IMR-90 (cell line): Measurements from ENCODE around the gene TOMM40. TPM values are rescaled to one million over a fixed set of nuclear protein-coding genes. Genes with fewer than 3 reads are reported as not detected.

Source experiments
- ATAC-seq: fragments of 200-7000 bp; cut with Tn5 transposase; 2 replicates; pipeline ENCODE4 v1.9.1; 2020; ENCODE audit warnings: low read depth, mild to moderate bottlenecking, moderate library complexity
- BruUV-seq: library from RNA; stranded (reverse); fragments of 400-500 nt; replicated peaks from 2 replicates; lab custom pipeline; 2021; lab: Mats Ljungman, UMichigan
- CTCF ChIA-PET: fragments of 300-600 bp; formaldehyde crosslinking; extraction: SDS; loops from one replicate; lab custom pipeline; 2021; ENCODE audit warnings: antibody characterized with exemption; lab: Yijun Ruan, JAX
- POLR2A ChIA-PET: fragments of 300-600 bp; sonication (Branson Sonifier 250); formaldehyde crosslinking; loops from one replicate; lab custom pipeline; 2022; ENCODE audit warnings: antibody characterized with exemption; ENCODE audit not compliant: unreplicated experiment; lab: Charles Lee
- DNase-seq: peaks from one replicate; pipeline ENCODE4 v3.0.0; 2013
- H2AFZ ChIP-seq: replicated peaks from 2 replicates; pipeline ENCODE3; 2013; ENCODE audit warnings: low read length, mild to moderate bottlenecking; ENCODE audit not compliant: poor library complexity
- H2AK5ac ChIP-seq: 2 replicates; pipeline ENCODE4 v1.6.1; 2013; ENCODE audit warnings: low read depth, low read length, inconsistent platforms
- H2AK9ac ChIP-seq: replicated peaks from 2 replicates; pipeline ENCODE3; 2013; ENCODE audit warnings: mild to moderate bottlenecking, low read depth, low read length, moderate library complexity; ENCODE audit not compliant: poor library complexity
- H2BK120ac ChIP-seq: 2 replicates; pipeline ENCODE4 v1.6.1; 2013; ENCODE audit warnings: low read depth, low read length, inconsistent platforms
- H2BK15ac ChIP-seq: 3 replicates; pipeline ENCODE4 v1.6.1; 2013; ENCODE audit warnings: low read depth, low read length, inconsistent platforms
- H2BK20ac ChIP-seq: 2 replicates; pipeline ENCODE4 v1.6.1; 2013; ENCODE audit warnings: low read depth, mild to moderate bottlenecking, inconsistent platforms, low read length, moderate library complexity
- H2BK5ac ChIP-seq: 2 replicates; pipeline ENCODE4 v1.6.1; 2013; ENCODE audit warnings: mild to moderate bottlenecking, low read depth, low read length, inconsistent platforms; ENCODE audit not compliant: poor library complexity, severe bottlenecking
- H3K14ac ChIP-seq: replicated peaks from 2 replicates; pipeline ENCODE4 v1.6.1; 2013; ENCODE audit warnings: low read depth, low read length, inconsistent platforms
- H3K18ac ChIP-seq: 2 replicates; pipeline ENCODE4 v1.6.1; 2013; ENCODE audit warnings: low read depth, low read length, control low read depth
- H3K23ac ChIP-seq: 2 replicates; pipeline ENCODE4 v1.6.1; 2013; ENCODE audit warnings: low read depth, low read length, inconsistent platforms
- H3K27ac ChIP-seq: 2 replicates; pipeline ENCODE4 v1.5.1; 2013; ENCODE audit warnings: mild to moderate bottlenecking, control low read depth, low read length; ENCODE audit not compliant: insufficient read depth
- H3K27me3 ChIP-seq: 2 replicates; pipeline ENCODE4 v1.6.1; 2013; ENCODE audit warnings: low read length; ENCODE audit not compliant: control insufficient read depth, insufficient read depth
- H3K36me3 ChIP-seq: 2 replicates; pipeline ENCODE4 v1.6.1; 2013; ENCODE audit warnings: low read length, mixed read lengths; ENCODE audit not compliant: control insufficient read depth, insufficient read depth
- H3K4ac ChIP-seq: 2 replicates; pipeline ENCODE4 v1.6.1; 2013; ENCODE audit warnings: low read depth, low read length, inconsistent platforms
- H3K4me1 ChIP-seq: 2 replicates; pipeline ENCODE4 v1.6.1; 2013; ENCODE audit warnings: low read length, mixed read lengths; ENCODE audit not compliant: control insufficient read depth, insufficient read depth
- H3K4me2 ChIP-seq: 2 replicates; pipeline ENCODE4 v1.6.1; 2013; ENCODE audit warnings: low read depth, mild to moderate bottlenecking, control low read depth, low read length, moderate library complexity
- H3K4me3 ChIP-seq: 2 replicates; pipeline ENCODE4 v1.5.1; 2013; ENCODE audit warnings: low read depth, mild to moderate bottlenecking, control low read depth, low read length, moderate library complexity; ENCODE audit not compliant: insufficient read depth
- H3K56ac ChIP-seq: 2 replicates; pipeline ENCODE4 v1.6.1; 2013; ENCODE audit warnings: low read length, inconsistent platforms; ENCODE audit not compliant: insufficient read depth; ENCODE audit errors: extremely low read depth
- H3K79me1 ChIP-seq, 2 experiments: 2 replicates each; pipeline ENCODE4 v1.6.1; 2013; ENCODE audit warnings: low read length in 2 of 2, inconsistent platforms in 1 of 2, low read depth in 1 of 2
- H3K9ac ChIP-seq: 2 replicates; pipeline ENCODE4 v1.6.1; 2013; ENCODE audit warnings: low read depth, low read length, control low read depth
- H3K9me1 ChIP-seq: 2 replicates; pipeline ENCODE4 v1.6.1; 2013; ENCODE audit warnings: low read length, inconsistent platforms; ENCODE audit not compliant: insufficient read depth
- H3K9me3 ChIP-seq: 2 replicates; pipeline ENCODE4 v1.6.1; 2013; ENCODE audit warnings: low read length; ENCODE audit not compliant: control insufficient read depth, insufficient read depth
- H4K20me1 ChIP-seq: 2 replicates; pipeline ENCODE4 v1.6.1; 2013; ENCODE audit warnings: low read length, inconsistent platforms; ENCODE audit not compliant: insufficient read depth
- H4K5ac ChIP-seq: 2 replicates; pipeline ENCODE4 v1.6.1; 2013; ENCODE audit warnings: mild to moderate bottlenecking, low read depth, low read length, control low read depth
- H4K8ac ChIP-seq, 2 experiments: 2 replicates each; pipeline ENCODE4 v1.6.1; 2013; ENCODE audit warnings: low read depth in 2 of 2, low read length in 2 of 2, control low read depth in 1 of 2, inconsistent platforms in 1 of 2
- H4K91ac ChIP-seq: 2 replicates; pipeline ENCODE4 v1.6.1; 2013; ENCODE audit warnings: low read depth, low read length, inconsistent platforms; ENCODE audit not compliant: insufficient read depth
- BHLHE40 ChIP-seq: fragments of 150-350 bp; IDR thresholded peaks from 2 replicates; pipeline ENCODE4 v1.6.1; 2016; ENCODE audit warnings: mild to moderate bottlenecking, low read depth, low read length
- CEBPB ChIP-seq: IDR thresholded peaks from 2 replicates; pipeline ENCODE4 v1.6.1; 2012; ENCODE audit warnings: low read depth, low read length, improper control_type of control experiment
- CHD1 ChIP-seq: IDR thresholded peaks from 2 replicates; pipeline ENCODE4 v1.6.1; 2012; ENCODE audit warnings: low read depth, low read length, improper control_type of control experiment
- MAZ ChIP-seq: IDR thresholded peaks from 2 replicates; pipeline ENCODE4 v1.6.1; 2012; ENCODE audit warnings: low read depth, mild to moderate bottlenecking, low read length, improper control_type of control experiment, moderate library complexity, borderline replicate concordance
- NFE2L2 ChIP-seq: fragments of 150-350 bp; IDR thresholded peaks from 2 replicates; pipeline ENCODE4 v1.6.1; 2016; ENCODE audit warnings: low read depth, mild to moderate bottlenecking, low read length
- POLR2A ChIP-seq: IDR thresholded peaks from 2 replicates; pipeline ENCODE4 v1.6.1; 2012; ENCODE audit warnings: mild to moderate bottlenecking, low read depth, low read length
- RCOR1 ChIP-seq: IDR thresholded peaks from 2 replicates; pipeline ENCODE4 v1.6.1; 2012; ENCODE audit warnings: mild to moderate bottlenecking, low read length, improper control_type of control experiment; ENCODE audit not compliant: insufficient replicate concordance
- SMC3 ChIP-seq: fragments of 150-350 bp; IDR thresholded peaks from 2 replicates; pipeline ENCODE4 v1.6.1; 2016; ENCODE audit warnings: low read depth, mild to moderate bottlenecking, antibody characterized with exemption, low read length, moderate library complexity
- WGBS, 2 experiments: methylation state at CpG; one replicate each; pipeline versions ENCODE4 v1.1.5 to v1.1.7; 2013; ENCODE audit warnings: missing lambda C conversion rate in 2 of 2; ENCODE audit not compliant: insufficient read length in 1 of 2; ENCODE audit errors: extremely low coverage in 2 of 2; 5-methylcytosine and 5-hydroxymethylcytosine counted together
- dilution Hi-C: fragments of 300-500 bp; cut with HindIII; formaldehyde crosslinking; loops from one replicate; pipeline ENCODE4 v1.14.3; 2018; ENCODE audit warnings: low sequenced_read_pairs; ENCODE audit not compliant: unreplicated experiment
- in situ Hi-C: fragments of 300-500 bp; cut with MboI; formaldehyde crosslinking; loops from 3 replicates; pipeline ENCODE4 v1.14.3; 2019; ENCODE audit warnings: low sequenced_read_pairs, inconsistent platforms, mixed read lengths
- intact Hi-C: fragments of 100-400 bp; cut with micrococcal nuclease; formaldehyde crosslinking; loops from 2 replicates; pipeline ENCODE4 v1.10.0; 2022
- polyA plus RNA-seq, 3 experiments: library from polyadenylated mRNA; depleted of rRNA; stranded (reverse); fragments of >200 nt; gene quantifications; 2 replicates each; pipeline ENCODE4 v1.2.3, GENCODE V29; 2012; ENCODE audit warnings: low replicate concordance in 1 of 3
- total RNA-seq: library from RNA; depleted of rRNA; stranded (reverse); fragments of >200 nt; gene quantifications from 2 replicates; pipeline ENCODE4 v1.2.3, GENCODE V29; 2012
- TF ChIP-seq, protein P1 (sequence below): fragments of 150-350 bp; IDR thresholded peaks from 2 replicates; pipeline ENCODE4 v1.6.1; 2017; ENCODE audit warnings: mild to moderate bottlenecking, antibody characterized with exemption, low read length, low read depth

Gene TOMM40
- total and polyA plus RNA-seq, 2 of the 4 experiments (the other 2 are of a cell fraction): 54.8 to 62.6 TPM

- in situ Hi-C loops: no loop called here
- DNase-seq: no peak
- peaks cover 3% of the 10 kb centered on the region; the same call in 1 of the 2 replicates for H3K36me3 ChIP-seq
Measured at GRCh38 chr19:44846455-44847143, 44.5 kb upstream of the TOMM40 start.

More at GRCh38 chr19:44846455-44847143, 44.5 kb upstream of the TOMM40 start:
- intact Hi-C loops (loop anchor here (2.0 to 5.0 kb wide), 2 partner anchors 44 to 274 kb away; partner anchors contain the start of gene TOMM40), dilution Hi-C loops (no loop called here)
- H3K9ac ChIP-seq: peak overlapping the region; percentile 100
- peak overlapping the region; percentile 93 for H3K56ac ChIP-seq
- peak overlapping the region; percentile 43; the same call in 1 of the 2 replicates for H4K5ac ChIP-seq
- peak overlapping the region; percentile 98 for H3K14ac ChIP-seq
- H2AK9ac ChIP-seq: peak overlapping the region; percentile 67
- H3K9me3 ChIP-seq: no peaks in the 10 kb centered on the region
- H2BK15ac ChIP-seq: 0 out of 3 replicates have a peak overlapping the region, but pooled peaks have one; percentile 63
- H3K4me3 ChIP-seq: peak overlapping the region; percentile 97
- no peak; the same call in 1 of the 2 replicates for ATAC-seq
- H3K18ac ChIP-seq: peak overlapping the region; percentile 82
- peak overlapping the region; percentile 72; the same call in 1 of the 2 replicates for H2BK120ac ChIP-seq
- peaks cover 0 to 47% of the 10 kb centered on the region in 2 experiments; a peak in 2 of 4 replicates for H3K79me1 ChIP-seq
- H3K27me3 ChIP-seq: no peaks in the 10 kb centered on the region
- H3K4me2 ChIP-seq: peak overlapping the region; percentile 77
- H3K23ac ChIP-seq: peak overlapping the region; percentile 97
- WGBS, 2 experiments: 0% methylated on average over 16 of the region's 51 CpGs; no CpG with 5 or more reads in 1 of the 2 experiments
- peaks cover 6% of the 10 kb centered on the region for H3K9me1 ChIP-seq
- TF ChIP-seq RCOR1 (no peak), POLR2A (peak; percentile 44), SMC3 (no peak), BHLHE40 (no peak), NFE2L2 (no peak), CEBPB (no peak), CHD1 (0 out of 2 replicates have a peak, but pooled peaks have one; percentile 16), MAZ (peak; percentile 61; the same call in 1 of the 2 replicates)
- TF ChIP-seq, protein P1, sequence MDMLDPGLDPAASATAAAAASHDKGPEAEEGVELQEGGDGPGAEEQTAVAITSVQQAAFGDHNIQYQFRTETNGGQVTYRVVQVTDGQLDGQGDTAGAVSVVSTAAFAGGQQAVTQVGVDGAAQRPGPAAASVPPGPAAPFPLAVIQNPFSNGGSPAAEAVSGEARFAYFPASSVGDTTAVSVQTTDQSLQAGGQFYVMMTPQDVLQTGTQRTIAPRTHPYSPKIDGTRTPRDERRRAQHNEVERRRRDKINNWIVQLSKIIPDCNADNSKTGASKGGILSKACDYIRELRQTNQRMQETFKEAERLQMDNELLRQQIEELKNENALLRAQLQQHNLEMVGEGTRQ: no peak
- peaks cover 43% of the 10 kb centered on the region for H4K20me1 ChIP-seq
- BruUV-seq: no TSS peak
- no peak overlapping the region for H2BK20ac ChIP-seq
- H3K4ac ChIP-seq: peak overlapping the region; percentile 95
- H3K4me1 ChIP-seq: peaks cover 12% of the 10 kb centered on the region
- H2AK5ac ChIP-seq: peak overlapping the region; percentile 96
- POLR2A ChIA-PET: no interaction called here
- peak overlapping the region; percentile 77 for H2BK5ac ChIP-seq
- CTCF ChIA-PET: interaction anchor here (1.0 to 1.4 kb wide), 2 partner anchors 63 to 122 kb away, joined by 4 to 6 read pairs; no protein-coding TSS in a partner anchor
- peak overlapping the region; percentile 97 for H3K27ac ChIP-seq
- peak overlapping the region; percentile 82 for H2AFZ ChIP-seq
- H4K91ac ChIP-seq: peak overlapping the region; percentile 86
- peak overlapping the region; percentile 20 to 80; a peak in 3 of 4 replicates for H4K8ac ChIP-seq
